ENCODE data around the gene TMEM267.
"Not testable (repeated sequence)": the region's sequence is repeated elsewhere in the genome, so short reads cannot be mapped to it uniquely, and the experiment has no call there.

TMEM267 gene

GRCh38 chr5:43483298-43484105, at the start of gene TMEM267:
TSS of gene TMEM267 (minus strand) at chr5:43483865. CDS start at chr5:43453969, 29,896 bp downstream.
- peak; percentile 84 for DNase-seq (ENCODE audit: low spot score)

GRCh38 chr5:43530648-43531047, 47.0 kb upstream of the TMEM267 start:
- DNase-seq (ENCODE audit: low spot score), result no peak

GRCh38 chr5:43523662-43524072, 40.0 kb upstream of the TMEM267 start:
- DNase-seq (ENCODE audit: low spot score), result no peak

DNA sequence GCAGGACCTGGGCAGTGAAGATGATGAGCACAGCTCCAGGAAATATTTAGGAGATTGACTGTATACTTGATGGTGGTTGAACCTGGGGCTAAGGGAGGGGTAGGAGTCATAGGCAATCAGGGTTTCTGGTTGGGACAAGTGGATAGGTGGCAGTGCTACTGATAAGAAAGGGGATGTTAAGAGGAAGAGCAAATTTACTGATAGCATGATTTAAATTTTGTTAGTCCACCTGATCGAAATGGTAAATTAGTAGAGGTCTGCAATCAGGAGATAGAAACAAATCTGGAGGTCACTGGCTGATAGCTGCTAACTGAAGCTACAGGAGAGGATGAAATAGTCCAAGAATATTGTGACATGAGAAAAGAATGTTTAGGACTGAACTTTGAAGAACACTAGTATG, 37.0 kb upstream of the TMEM267 start:
- no peak for DNase-seq (ENCODE audit: low spot score)

DNA sequence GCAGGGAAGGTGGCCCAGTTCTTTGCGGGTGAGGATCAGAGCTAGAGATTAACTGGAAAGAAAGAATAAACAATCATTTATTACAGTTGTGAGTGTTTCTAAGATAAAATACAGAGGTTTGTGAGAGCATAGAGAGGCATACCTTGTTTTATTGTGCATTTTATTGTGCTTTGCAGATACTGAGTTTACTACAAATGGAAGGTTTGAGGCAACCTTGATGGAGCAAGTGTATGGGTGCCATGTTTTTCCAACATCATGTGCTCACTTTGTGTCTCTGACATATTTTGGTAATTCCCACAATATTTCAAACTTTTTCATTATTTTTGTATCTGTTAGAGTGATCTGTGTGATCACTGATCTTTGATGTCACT, 32.0 kb upstream of the TMEM267 start:
- no peak for DNase-seq (ENCODE audit: low spot score)

- DNase-seq (ENCODE audit: low spot score), result peak; percentile 96
These were observed 31.4 kb upstream of the TMEM267 start, which contains the start of gene C5orf34 for GRCh38 chr5:43514816-43515677. TSS of gene C5orf34 (minus strand) at chr5:43515148. CDS start at chr5:43509339, 5,809 bp downstream.

GRCh38 chr5:43514471-43514815, 30.8 kb upstream of the TMEM267 start:
- no peak for DNase-seq (ENCODE audit: low spot score)

DNA sequence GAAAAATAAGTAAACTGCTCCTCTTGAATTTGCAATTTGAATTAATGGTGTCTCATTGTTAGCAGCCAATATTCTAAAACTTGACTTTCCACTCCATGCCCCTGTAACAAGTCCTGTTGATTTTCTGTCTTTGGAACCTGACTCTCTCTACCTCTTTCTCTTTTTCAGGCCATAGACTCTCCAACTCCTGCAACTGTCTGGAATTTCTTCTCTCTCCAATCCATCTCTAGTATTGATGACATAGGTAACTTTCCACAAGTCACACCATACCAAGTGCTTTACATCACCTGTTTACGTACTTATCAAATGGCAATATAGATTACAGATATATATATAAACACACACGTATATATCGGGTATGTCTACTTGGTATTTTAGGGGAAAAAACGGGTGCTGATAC, 30.4 kb upstream of the TMEM267 start:
- DNase-seq (ENCODE audit: low spot score), result no peak

- not testable (repeated sequence) for DNase-seq (ENCODE audit: low spot score)
These were observed 27.4 kb upstream of the TMEM267 start for GRCh38 chr5:43511062-43511461.

DNA sequence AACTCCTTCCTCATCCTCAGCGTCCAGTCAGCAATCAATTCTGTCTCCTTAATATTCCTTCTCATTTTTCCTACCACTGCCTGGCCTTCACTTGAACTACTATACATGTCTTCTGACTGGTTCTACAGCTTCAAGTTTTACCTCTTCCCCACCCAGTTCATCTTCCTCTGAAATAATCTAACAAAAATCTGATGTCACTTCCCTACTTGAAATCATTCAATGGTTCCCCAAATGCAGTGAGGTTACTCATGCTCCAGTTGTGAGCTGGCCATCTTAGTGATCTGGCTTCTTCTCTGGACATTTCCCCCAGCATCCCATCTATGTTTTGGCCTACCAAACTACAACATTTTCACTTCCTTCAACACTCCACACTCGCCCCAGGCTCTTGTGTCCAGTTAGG, 14.9 kb upstream of the TMEM267 start:
- no peak for DNase-seq (ENCODE audit: low spot score)

GRCh38 chr5:43497311-43498104, 13.8 kb upstream of the TMEM267 start:
- DNase-seq (ENCODE audit: low spot score), result no peak

DNA sequence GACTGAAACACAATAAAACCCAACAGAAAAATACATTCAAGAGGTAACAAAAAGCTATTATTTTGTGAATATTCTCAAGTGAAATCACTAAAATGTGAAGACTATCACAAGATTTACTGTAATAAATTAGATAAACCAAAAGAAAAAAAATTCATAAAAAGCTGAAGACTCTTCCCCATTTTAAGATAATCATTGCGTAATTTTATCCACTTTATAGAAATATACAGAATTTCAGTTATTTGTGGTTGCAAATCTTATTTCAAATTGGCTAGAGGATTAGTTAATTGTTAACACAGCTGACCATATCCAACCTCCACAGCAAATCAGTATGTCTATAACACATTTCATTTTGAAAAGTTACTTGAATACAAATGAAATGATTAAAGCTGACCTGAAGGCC, 7.7 kb upstream of the TMEM267 start:
- DNase-seq (ENCODE audit: low spot score), result no peak

GRCh38 chr5:43486353-43486752, 2.7 kb upstream of the TMEM267 start:
- DNase-seq (ENCODE audit: low spot score), result no peak

GRCh38 chr5:43485406-43485805, 1.7 kb upstream of the TMEM267 start:
- DNase-seq (ENCODE audit: low spot score), result no peak

DNA sequence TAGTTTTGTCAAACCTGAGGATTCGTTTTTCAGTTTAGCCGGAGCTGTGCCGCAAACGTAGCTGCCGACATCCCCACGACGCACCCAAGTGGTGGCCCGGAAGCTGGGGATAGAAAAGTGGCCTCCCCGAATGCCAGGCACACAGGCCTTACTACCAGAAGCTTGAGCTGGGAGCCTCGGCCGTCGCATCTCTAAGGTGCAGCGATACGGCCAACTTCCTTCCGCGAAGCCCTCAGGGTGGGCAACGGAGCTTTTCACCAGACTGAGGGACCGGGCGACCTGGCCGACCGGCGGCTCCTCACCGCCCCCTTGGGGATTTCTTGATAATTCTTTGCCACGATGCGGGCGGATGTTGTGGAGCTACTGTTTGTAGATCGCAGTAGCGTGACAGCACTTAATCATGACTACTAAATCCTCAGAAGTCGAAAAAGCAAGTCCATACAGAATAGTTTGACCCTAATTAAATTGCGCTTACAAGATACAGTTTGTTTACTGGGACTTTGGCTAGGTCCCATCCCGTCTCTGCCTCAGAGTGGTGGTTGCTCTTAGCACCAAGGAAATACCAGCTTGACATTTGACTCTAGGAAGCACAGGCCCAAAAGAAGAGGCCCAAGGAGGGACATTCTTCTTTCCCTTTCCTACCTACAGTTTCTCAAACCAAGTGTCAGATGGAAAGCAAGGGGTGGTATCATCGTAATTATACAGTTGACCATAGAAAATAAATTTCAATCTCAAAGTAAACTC, 613 bp upstream of the TMEM267 start:
- DNase-seq (ENCODE audit: low spot score), result peak; percentile 84

- peak; percentile 7 for DNase-seq (ENCODE audit: low spot score)
These were observed 971 bp downstream of the TMEM267 start for GRCh38 chr5:43482490-43483297.

GRCh38 chr5:43469671-43470391, 13.8 kb downstream of the TMEM267 start:
- DNase-seq (ENCODE audit: low spot score), result no peak

DNA sequence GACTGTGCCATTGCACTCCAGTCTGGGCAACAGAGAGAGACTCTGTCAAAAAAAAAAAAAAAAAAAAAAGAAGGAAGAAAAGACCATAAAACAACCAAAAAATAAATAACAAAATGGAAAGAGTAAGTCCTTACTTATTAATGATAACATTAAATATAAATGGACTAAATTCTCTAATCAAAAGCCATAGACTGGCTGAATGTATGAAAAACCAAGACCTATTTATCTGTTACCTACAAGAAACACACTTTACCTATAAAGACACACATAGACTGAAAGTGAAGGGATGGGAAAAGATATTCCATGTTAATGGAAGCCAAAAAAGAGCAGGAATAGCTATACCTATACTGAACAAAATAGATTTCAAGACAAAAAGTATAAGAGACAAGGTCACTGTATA, 16.6 kb downstream of the TMEM267 start:
- no peak for DNase-seq (ENCODE audit: low spot score)

DNA sequence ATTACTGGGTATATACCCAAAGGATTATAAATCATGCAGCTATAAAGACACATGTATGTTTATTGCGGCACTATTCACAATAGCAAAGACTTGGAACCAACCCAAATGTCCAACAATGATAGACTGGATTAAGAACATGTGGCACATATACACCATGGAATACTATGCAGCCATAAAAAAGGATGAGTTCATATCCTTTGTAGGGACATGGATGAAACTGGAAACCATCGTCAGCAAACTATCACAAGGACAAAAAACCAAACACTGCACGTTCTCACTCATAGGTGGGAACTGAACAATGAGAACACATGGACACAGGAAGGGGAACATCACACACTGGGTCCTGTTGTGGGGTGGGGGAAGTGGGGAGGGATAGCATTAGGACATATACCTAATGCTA, 18.2 kb downstream of the TMEM267 start:
- DNase-seq (ENCODE audit: low spot score), result not testable (repeated sequence)

GRCh38 chr5:43461066-43461465, 22.6 kb downstream of the TMEM267 start:
- DNase-seq (ENCODE audit: low spot score), result no peak
